ENCODE data around the gene TMEM132C.

TMEM132C gene

DNA sequence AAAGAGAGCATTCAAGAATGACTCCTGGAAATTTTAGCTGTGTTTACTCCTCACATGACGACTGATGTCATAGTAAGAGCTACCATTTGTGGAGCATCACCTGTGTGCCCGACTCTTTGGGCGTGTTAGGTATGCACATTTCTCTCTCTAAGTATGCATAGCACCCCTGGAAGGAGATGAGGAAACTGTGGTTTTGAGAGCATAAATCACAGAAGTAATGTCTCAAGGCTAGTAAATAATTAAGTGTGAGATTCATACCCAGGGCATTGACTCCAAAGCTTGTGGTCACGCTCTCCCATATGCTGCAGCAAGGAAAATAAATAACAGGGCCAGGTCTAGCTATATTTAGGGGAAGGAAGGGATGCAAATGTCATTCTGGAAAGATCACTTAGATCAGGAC lies 340.7 kb downstream of the TMEM132C start:
- no peak for DNase-seq (ENCODE audit: low spot score)

- no peak for DNase-seq (ENCODE audit: low spot score)
Observed at GRCh38 chr12:128609861-128610260, 342.9 kb downstream of the TMEM132C start.

GRCh38 chr12:128611736-128612135 lies 344.8 kb downstream of the TMEM132C start:
- no peak for DNase-seq (ENCODE audit: low spot score)

DNA sequence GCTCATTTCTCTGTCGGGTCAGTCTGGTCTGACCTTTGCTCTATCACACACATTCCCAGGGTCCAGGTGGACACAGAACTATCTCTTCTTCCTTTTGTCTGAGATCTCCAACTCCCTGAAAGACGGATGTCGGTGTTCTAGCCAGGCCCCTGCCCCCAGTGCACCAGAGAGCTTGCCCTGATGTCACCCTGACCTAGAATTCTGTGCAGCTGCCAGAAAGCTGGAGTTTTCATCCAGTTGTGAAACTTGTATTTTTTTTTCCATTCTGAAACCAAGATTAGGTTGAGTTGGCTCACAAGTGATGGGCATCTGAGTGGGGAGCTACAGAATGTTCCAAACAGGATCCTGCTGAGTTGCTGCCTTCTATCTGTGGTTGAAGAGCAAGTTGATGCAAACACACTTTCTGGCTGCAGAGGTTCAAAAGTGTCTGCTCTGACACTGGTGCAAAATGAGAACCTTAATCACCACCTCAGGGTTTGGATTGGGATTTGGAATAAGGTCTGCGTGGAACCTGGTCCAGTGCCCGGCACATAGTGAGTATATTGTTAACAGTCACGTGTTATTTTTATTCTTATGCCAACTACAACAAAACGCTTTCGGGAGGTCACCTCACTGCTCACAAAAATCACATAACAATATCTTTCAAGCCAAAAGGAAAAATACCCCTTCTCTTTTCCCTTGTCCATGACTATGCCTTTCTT lies 345.3 kb downstream of the TMEM132C start:
- no peak for DNase-seq (ENCODE audit: low spot score)

- DNase-seq (ENCODE audit: low spot score), result peak; percentile 35
Observed at GRCh38 chr12:128613837-128614590, 347.0 kb downstream of the TMEM132C start.

- DNase-seq (ENCODE audit: low spot score), result no peak
Observed at GRCh38 chr12:128617304-128617833, 350.4 kb downstream of the TMEM132C start.

DNA sequence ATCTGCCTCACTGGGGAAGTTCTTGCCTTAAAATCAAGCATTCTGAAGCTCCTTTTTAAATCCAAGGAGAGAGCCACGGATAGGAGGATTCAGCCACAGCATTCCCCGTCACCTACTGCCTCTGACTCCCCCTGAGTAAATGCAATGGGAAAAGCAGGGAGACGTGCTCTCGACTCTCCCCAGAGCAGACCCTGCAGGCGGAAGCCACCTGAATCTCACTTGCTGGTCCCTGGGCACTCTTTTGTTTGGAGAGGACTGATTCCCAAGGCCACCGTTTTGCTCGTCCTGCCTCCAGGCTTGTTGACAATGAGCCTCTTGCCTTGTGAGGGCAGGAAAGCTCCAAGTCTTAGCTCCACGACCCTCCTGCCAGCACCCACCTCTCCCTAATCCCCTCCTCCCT lies 352.3 kb downstream of the TMEM132C start:
- DNase-seq (ENCODE audit: low spot score), result no peak

DNA sequence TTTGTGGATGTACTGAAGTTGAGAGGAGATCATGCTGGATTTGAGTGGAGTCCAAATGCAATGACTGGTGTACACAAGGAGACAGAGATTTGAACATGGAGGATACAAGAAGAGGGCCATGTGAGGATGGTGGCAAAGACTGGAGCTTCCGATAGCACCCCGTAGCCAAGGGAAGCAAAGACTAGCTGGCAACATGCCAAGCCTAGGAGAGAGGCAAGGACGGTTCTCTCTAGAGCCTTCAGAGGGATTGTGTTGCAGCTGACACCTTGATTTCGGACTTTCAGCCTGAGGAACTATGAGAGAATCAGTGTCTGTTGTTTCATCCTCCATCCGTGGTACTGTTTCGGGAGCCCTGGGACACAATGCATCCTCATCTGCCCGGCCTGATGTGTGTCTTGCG lies 354.3 kb downstream of the TMEM132C start:
- DNase-seq (ENCODE audit: low spot score), result no peak

GRCh38 chr12:128623748-128624147 lies 356.8 kb downstream of the TMEM132C start:
- no peak for DNase-seq (ENCODE audit: low spot score)

DNA sequence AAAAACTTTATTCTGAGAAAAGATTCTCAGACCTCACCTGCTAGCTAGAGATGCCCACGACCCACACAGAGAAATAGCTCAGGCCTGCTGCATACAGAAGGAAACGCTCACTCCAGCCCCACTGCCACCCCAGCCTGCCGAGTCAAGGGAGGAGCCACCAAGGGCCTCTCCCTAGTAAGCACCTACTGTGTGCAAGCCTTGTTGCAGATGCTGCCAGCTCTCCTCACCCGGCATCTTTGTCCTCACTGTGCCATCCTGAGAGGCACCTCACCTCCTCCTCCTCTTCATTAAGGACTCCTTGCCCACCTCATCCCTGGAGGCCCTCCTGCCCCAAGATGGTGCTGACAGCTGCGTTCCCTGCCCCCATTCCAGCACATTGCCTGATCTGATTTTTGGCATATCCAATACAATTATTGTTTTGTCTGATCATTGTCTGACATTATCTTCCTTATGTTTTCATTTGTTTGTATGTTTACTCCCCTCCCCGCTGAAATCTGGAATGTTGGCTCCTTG lies 359.9 kb downstream of the TMEM132C start:
- no peak for DNase-seq (ENCODE audit: low spot score)

- no peak for DNase-seq (ENCODE audit: low spot score)
Observed at GRCh38 chr12:128627659-128628058, 360.7 kb downstream of the TMEM132C start.

DNA sequence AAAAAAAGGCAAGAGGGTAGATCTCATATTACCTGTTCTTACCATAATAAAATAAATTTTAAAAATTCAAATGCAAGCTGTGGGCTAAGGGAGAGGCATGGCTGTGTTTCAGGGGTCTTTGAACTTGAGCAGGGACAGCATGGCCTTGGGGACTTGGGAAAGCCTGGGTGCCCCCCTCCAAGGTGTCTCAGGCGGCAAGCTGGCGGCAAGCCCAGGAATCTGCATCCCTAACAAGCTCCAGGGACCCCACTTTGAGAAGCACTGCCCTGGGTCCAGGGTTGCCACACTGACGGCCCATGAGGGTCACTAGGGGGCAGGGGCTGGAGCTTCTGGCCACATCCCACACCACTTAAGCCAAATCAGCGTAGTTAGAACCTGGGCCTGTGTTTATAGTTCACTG lies 363.0 kb downstream of the TMEM132C start:
- DNase-seq (ENCODE audit: low spot score), result no peak

DNA sequence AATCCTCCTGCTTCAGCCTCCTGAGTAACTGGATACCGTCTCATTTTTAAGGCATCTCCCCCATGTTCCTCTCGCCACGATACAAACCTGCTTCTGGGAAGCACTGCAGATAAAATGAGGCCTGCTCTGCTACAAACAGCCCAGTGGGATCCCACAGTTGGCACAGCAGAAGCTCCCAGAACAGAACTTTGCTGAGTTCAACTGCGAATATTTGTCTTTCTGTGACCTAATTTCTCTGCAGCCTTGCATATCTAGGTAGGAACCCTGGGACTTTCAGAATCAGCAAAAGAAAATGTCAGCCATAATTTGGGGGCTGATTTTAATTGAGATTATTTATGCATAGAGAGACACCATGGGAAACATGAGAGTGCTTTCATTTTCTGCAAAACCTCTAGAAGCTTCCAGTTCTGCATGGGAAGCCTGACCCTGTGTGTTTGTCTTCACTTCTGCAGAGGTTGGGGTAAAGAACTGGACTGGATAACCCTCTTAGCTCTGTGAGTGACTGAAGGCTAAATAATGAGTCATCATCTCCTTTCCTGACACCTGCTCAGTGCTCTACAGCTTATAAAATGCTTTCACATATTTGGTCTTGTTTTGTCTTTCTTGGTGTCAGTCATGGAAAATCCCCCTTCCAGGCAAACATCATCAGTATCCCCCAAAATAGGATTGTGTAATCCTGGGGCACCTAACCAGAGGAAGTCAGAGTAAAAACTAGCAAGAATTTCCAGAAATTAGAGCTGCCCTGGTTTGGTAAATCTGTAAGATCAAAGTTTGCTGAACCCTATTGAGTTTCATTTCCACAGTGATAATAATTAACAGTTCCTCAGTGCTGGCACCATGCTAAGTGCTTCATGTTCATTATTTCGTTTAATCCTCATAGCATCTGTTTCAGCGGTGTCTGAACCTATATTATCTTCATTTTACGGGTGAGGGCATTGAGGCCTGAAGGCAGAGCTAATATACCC lies 371.0 kb downstream of the TMEM132C start:
- DNase-seq (ENCODE audit: low spot score), result no peak

GRCh38 chr12:128639089-128639488 lies 372.1 kb downstream of the TMEM132C start:
- DNase-seq (ENCODE audit: low spot score), result no peak

DNA sequence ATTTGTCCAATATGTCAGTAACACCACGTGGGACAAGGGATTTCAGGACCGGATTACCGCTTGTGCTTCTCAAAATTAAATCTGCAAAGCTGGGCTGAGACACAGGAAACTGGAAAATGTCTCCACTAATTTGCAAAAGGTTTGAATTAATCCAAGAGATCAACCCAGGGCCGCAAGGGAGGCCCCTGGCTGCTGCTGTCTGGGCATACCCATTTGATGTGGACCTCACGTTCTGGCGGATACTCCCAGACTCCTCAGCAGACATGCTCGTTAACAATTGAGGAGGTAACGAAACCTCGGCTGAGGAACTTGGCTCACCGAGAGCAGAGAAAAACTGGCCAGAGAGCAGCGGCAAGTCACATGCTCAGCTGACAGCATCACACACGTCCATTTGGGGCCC lies 376.2 kb downstream of the TMEM132C start:
- no peak for DNase-seq (ENCODE audit: low spot score)

- no peak for DNase-seq (ENCODE audit: low spot score)
Observed at GRCh38 chr12:128644664-128645296, 377.8 kb downstream of the TMEM132C start.

DNA sequence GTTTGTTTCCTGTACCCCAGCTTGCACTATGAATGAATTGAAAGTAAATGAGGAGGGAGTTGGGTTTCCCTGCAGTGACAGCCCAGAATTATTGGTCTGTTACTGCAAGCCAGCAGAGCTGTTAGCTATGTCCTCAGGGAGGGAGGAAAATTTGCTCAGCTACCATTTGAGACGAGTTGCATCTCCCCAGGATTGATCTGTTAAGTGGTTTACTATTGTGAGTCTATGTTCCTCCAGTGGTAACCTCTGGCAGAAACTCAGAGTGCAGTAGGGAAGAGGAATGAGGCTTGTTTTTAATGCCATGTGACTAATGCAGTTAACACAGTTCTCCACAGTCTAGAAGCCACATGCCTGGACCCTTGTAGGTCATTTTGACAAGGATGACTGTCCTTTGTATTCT lies 382.9 kb downstream of the TMEM132C start:
- no peak for DNase-seq (ENCODE audit: low spot score)

DNA sequence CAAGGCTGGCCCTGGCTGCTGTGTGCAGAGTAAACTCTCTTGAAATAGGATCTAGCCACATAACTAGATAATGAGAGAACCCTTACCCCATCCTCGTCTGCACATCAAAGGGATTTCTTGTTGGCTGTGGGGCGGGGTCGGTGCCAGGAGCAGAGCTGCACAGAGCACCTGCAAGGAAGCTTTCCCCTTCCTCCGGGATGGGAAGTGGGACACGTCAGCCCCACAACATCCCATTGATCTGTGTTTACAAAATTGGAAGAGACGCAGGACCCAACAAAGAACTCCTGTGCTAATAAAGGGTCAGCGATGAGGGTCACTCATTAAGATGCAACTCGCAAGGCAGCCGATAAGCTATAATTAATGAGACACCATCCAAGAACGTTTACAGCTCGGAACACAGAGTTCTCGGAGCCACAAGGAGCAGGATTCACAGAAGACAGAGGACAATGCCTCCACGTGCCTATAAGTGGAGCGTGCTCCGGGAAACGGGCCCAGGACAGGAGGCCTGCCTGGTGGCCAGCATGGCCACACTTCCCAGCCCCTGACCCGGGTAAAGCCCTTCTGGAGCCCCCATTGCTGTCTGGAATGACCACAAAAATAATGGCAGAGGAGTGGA lies 385.3 kb downstream of the TMEM132C start:
- peak; percentile 46 for DNase-seq (ENCODE audit: low spot score)

DNA sequence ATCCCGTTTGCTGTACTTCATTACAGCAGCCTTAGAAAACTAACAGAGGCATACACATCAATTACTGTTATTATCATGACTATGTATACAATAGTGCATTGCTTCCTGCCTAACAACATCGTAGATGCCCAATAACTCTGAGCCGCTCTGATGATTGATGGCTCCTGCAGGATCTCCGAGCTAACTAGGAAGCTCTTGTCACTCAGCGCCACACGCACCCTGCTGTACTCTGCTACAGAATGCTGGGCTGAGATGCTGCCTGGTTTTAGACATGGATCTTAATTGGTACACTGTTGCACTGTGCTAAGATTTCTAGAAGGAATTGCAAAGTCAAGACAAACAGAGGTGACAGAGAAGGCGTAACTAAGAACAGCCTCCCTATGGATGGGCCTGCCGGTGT lies 387.5 kb downstream of the TMEM132C start:
- DNase-seq (ENCODE audit: low spot score), result no peak

DNA sequence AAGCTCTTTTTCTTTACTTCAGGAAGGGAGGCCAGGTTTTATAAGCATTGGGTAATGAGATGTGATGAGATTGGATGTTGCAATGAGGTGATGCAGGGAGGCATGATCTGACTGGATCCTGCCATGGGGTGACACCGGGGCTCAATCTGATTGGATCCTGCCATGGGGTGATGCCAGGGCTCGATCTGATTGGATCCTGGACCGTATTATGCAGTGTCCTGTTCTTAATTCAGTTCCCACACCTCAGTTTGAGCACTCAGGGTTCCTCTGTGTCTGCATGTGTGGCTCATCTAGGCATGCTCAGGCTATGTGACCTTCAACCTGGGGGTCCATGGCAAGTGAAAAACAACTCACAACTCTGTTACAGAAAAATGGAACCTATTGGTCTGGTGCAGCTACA lies 390.4 kb downstream of the TMEM132C start:
- DNase-seq (ENCODE audit: low spot score), result no peak
